Inferior parietal cortex (tissue), 1 donor: ENCODE measurements around the gene NLRP3.
"Not testable (repeated sequence)": the region's sequence is repeated elsewhere in the genome, so short reads cannot be mapped to it uniquely, and the experiment has no call there.

Experiments
- DNase-seq: peaks from one replicate; pipeline ENCODE4 v3.0.0-alpha.2; 2016; ENCODE audit errors: extremely low spot score

NLRP3 gene

DNA sequence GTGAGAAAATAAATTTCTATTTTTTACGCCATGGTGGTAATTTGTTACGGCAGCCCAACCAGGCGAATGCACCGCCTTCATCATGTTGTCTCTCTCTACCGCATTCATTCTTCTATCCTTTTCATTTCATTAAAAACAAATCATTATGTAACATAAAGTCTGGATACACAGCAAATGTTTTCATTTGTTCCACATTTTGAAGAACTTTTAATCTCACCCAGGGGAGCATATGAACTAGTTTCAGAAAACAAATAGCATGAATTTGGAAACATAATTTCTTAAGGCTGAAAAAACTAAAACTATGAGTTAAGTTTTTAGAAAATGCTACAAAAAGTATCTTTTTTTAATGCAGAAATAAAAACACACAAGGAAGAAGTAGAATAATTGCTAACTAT, 53.2 kb downstream of the NLRP3 start:
- DNase-seq, result no peak

- DNase-seq, result not testable (repeated sequence)
Measured at GRCh38 chr1:247470942-247471429, 55.0 kb downstream of the NLRP3 start.

- DNase-seq, result no peak
Measured at GRCh38 chr1:247471445-247472016, 55.6 kb downstream of the NLRP3 start.

GRCh38 chr1:247472035-247472434, 56.1 kb downstream of the NLRP3 start:
- DNase-seq, result no peak

GRCh38 chr1:247474367-247474766, 58.4 kb downstream of the NLRP3 start:
- DNase-seq, result no peak

- no peak for DNase-seq
Measured at GRCh38 chr1:247475793-247476192, 59.8 kb downstream of the NLRP3 start.

DNA sequence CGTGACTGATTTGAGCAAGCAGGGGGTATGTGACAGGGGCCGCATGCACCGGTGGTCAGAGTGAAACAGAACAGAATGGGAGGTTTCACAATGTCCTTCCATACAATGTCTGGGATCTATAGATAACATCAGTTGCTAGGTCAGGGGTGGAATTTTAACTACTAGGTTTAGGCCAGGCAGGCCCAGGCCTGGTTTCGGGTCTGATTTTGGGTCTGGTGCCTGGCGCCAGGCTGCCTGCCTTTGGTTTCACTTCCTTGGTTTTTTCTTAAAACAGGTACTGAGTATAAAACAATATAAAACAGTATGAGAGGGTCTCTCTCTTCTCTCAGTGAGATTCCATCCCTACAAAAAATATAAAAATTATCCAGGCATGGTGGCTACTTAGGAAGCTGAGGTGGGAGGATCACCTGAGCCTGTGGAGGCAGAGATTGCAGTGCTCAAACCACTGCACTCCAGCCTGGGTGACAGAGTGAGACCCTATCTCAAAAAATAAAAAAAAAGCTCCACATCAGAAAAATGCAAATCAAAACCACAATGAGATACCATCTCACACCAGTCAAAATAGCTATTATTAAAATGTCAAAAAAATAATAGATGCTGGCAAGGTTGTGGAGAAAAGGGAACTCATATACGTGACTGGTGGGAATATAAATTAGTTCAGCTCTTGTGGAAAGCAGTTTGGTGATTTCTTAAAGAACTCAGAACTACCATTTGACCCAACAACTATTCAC, 60.5 kb downstream of the NLRP3 start:
- not testable (repeated sequence) for DNase-seq

- no peak for DNase-seq
Measured at GRCh38 chr1:247482747-247483146, 66.8 kb downstream of the NLRP3 start.

DNA sequence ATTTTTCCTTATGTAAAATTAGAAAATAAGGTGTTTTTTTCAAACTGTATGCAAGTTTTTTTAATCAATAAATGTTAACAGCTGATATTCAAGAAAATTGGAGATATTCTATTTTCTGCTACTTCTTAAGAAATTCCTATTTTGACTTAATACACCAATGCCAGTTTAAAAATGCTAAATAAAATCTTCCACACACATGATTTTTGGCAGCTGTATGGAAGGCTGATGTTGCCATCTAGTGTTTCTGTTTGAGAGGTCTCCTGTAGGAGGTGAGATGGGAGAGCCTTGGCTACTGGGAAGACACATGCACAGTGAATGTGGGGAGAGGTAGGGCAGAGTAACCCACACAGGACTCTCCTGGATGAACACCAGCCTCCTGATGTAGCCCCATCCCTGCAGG, 71.1 kb downstream of the NLRP3 start:
- DNase-seq, result peak; percentile 72

DNA sequence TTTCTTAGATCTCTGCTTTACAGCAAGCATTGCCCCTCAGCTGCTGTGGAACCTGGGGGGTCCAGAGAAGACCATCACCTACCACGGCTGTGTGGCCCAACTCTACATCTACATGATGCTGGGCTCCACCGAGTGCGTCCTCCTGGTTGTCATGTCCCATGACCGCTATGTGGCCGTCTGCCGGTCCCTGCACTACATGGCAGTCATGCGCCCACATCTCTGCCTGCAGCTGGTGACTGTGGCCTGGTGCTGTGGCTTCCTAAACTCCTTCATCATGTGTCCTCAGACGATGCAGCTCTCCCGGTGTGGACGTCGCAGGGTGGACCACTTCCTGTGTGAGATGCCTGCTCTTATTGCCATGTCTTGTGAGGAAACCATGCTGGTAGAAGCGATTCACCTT, 75.4 kb downstream of the NLRP3 start:
- DNase-seq, result no peak

- DNase-seq, result no peak
Measured at GRCh38 chr1:247493106-247493505, 77.1 kb downstream of the NLRP3 start.

GRCh38 chr1:247494767-247495166, 78.8 kb downstream of the NLRP3 start:
- DNase-seq, result no peak

DNA sequence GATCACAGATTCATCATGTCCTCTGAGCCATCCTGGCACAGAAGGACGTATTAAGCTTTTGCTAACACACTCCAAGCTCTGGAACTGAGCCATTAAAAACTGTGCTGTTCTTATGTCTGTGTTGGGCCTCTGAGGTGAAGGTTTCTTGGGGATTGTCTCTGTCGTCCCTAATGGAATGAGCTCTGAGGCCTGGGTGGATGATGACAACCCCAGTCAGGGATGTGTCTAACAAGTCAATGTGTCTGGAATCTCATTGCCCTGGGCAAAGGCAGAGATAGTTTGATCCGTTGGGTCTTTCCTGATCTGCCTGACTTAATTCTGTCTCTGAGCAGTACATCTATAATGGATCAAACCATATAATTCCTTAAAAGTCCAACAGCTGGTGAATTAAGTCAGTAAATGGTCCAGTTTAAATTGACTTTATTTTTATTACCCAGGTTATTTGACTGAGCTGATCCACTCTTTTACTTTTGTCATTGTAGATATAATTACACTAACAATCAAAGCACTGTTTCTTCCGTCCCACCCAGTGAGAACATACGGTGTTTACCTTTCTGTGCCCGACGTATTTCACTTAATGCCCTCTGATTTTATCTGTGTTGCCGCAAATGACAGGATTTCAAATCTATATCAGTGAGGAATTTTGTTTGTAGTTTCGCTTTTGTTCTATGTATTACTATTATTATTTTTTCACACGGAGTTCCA, 80.8 kb downstream of the NLRP3 start:
- DNase-seq, result no peak
